Karpas-422 (cell line): Measurements from ENCODE around the gene DPYSL5. TPM values are rescaled to one million over a fixed set of nuclear protein-coding genes. Genes with fewer than 3 reads are reported as not detected.
A peak's percentile ranks its signal among the peaks of the same experiment; 100 is the strongest.

ENCODE experiments used
- DNase-seq: peaks from one replicate; pipeline ENCODE4 v3.0.0-alpha.2; 2015
- H2AFZ ChIP-seq: fragments of 200-600 bp; sonication (generic); 2 replicates; pipeline ENCODE4 v1.6.1; 2014; ENCODE audit warnings: antibody characterized with exemption, low read length, mixed read lengths
- H3K27ac ChIP-seq: fragments of 200-600 bp; sonication (generic); 2 replicates; pipeline ENCODE4 v1.5.1; 2014; ENCODE audit warnings: mild to moderate bottlenecking, low read length, moderate library complexity
- H3K27me3 ChIP-seq: fragments of 200-600 bp; sonication (generic); 2 replicates; pipeline ENCODE4 v1.6.1; 2014; ENCODE audit warnings: low read length, mixed read lengths
- H3K36me3 ChIP-seq: fragments of 200-600 bp; sonication (generic); 2 replicates; pipeline ENCODE4 v1.6.1; 2014; ENCODE audit warnings: low read length, mixed read lengths; ENCODE audit not compliant: insufficient read depth
- H3K4me1 ChIP-seq: fragments of 200-600 bp; sonication (generic); 2 replicates; pipeline ENCODE4 v1.6.1; 2014; ENCODE audit warnings: mild to moderate bottlenecking, low read length, mixed read lengths
- H3K4me2 ChIP-seq: fragments of 200-600 bp; sonication (generic); 2 replicates; pipeline ENCODE4 v1.6.1; 2014; ENCODE audit warnings: low read length, low read depth, mild to moderate bottlenecking; ENCODE audit not compliant: poor library complexity, severe bottlenecking
- H3K4me3 ChIP-seq: fragments of 200-600 bp; sonication (generic); 2 replicates; pipeline ENCODE4 v1.5.1; 2014; ENCODE audit warnings: mild to moderate bottlenecking, antibody characterized with exemption, low read length, mixed read lengths
- H3K79me2 ChIP-seq: fragments of 200-600 bp; sonication (generic); 2 replicates; pipeline ENCODE4 v1.6.1; 2014; ENCODE audit warnings: mild to moderate bottlenecking, low read length, mixed read lengths
- H3K9ac ChIP-seq: fragments of 200-600 bp; sonication (generic); 2 replicates; pipeline ENCODE4 v1.6.0; 2014; ENCODE audit warnings: low read length
- H3K9me2 ChIP-seq: fragments of 200-600 bp; sonication (generic), shearing (Covaris generic); replicated peaks from 2 replicates; pipeline ENCODE4 v1.6.0; 2014; ENCODE audit warnings: mild to moderate bottlenecking, low read length, moderate library complexity; ENCODE audit not compliant: insufficient read depth
- H3K9me3 ChIP-seq: fragments of 300-700, 200-600 bp; sonication (generic); 2 replicates; pipeline ENCODE4 v1.6.1; 2014; ENCODE audit warnings: low read length, mixed read lengths
- H4K20me1 ChIP-seq: fragments of 200-600 bp; sonication (generic); 2 replicates; pipeline ENCODE4 v1.6.1; 2014; ENCODE audit warnings: mild to moderate bottlenecking, antibody characterized with exemption, low read length, low read depth; ENCODE audit not compliant: insufficient read depth
- total RNA-seq: library from RNA; depleted of rRNA; stranded (reverse); fragments of >200 nt; shearing (Covaris generic); gene quantifications from 2 replicates; pipeline ENCODE4 v1.2.3, GENCODE V29; 2014; ENCODE audit warnings: low replicate concordance

Gene DPYSL5
- total RNA-seq, 1 experiment from 2014 or later, result not detected

GRCh38 chr2:26860211-26860850 lies 12.4 kb downstream of the DPYSL5 start:
- Histone ChIP-seq H3K36me3 (no peaks in the 10 kb centered on the region), H3K4me3 (no peak overlapping the region), H3K9me2 (no peaks in the 10 kb centered on the region), H3K4me2 (no peak overlapping the region), H2AFZ (no peak overlapping the region), H3K9me3 (no peaks in the 10 kb centered on the region), H3K79me2 (no peaks in the 10 kb centered on the region), H3K27me3 (no peaks in the 10 kb centered on the region), H3K27ac (no peak overlapping the region), H4K20me1 (no peaks in the 10 kb centered on the region), H3K9ac (no peak overlapping the region), H3K4me1 (no peaks in the 10 kb centered on the region)
- no peak for DNase-seq

- Histone ChIP-seq H3K9me3 (no peaks in the 10 kb centered on the region), H3K36me3 (no peaks in the 10 kb centered on the region), H3K27me3 (no peaks in the 10 kb centered on the region), H3K4me1 (peaks cover 5% of the 10 kb centered on the region; the same call in 1 of the 2 replicates), H3K27ac (no peak overlapping the region), H3K79me2 (no peaks in the 10 kb centered on the region), H3K9ac (no peak overlapping the region), H3K4me3 (no peak overlapping the region), H3K9me2 (no peaks in the 10 kb centered on the region), H3K4me2 (no peak overlapping the region), H4K20me1 (no peaks in the 10 kb centered on the region), H2AFZ (no peak overlapping the region)
- DNase-seq, result no peak
These were observed 13.8 kb downstream of the DPYSL5 start for GRCh38 chr2:26861610-26862224.

GRCh38 chr2:26864226-26864625 lies 16.3 kb downstream of the DPYSL5 start:
- Histone ChIP-seq H3K27ac (no peak overlapping the region), H4K20me1 (no peaks in the 10 kb centered on the region), H3K27me3 (no peaks in the 10 kb centered on the region), H3K4me3 (no peak overlapping the region), H3K9me2 (no peaks in the 10 kb centered on the region), H2AFZ (no peak overlapping the region), H3K4me2 (no peak overlapping the region), H3K9me3 (no peaks in the 10 kb centered on the region), H3K79me2 (no peaks in the 10 kb centered on the region), H3K9ac (no peak overlapping the region), H3K4me1 (peaks cover 14% of the 10 kb centered on the region), H3K36me3 (no peaks in the 10 kb centered on the region)
- DNase-seq, result no peak

GRCh38 chr2:26864646-26865045 lies 16.7 kb downstream of the DPYSL5 start:
- Histone ChIP-seq H3K27me3 (no peaks in the 10 kb centered on the region), H2AFZ (no peak overlapping the region), H4K20me1 (no peaks in the 10 kb centered on the region), H3K4me3 (no peak overlapping the region), H3K4me2 (no peak overlapping the region), H3K79me2 (no peaks in the 10 kb centered on the region), H3K9me3 (no peaks in the 10 kb centered on the region), H3K36me3 (no peaks in the 10 kb centered on the region), H3K9ac (no peak overlapping the region), H3K9me2 (no peaks in the 10 kb centered on the region), H3K27ac (no peak overlapping the region), H3K4me1 (peaks cover 14% of the 10 kb centered on the region)
- DNase-seq, result no peak

- Histone ChIP-seq H3K4me1 (peaks cover 33% of the 10 kb centered on the region), H3K36me3 (no peaks in the 10 kb centered on the region), H3K27me3 (no peaks in the 10 kb centered on the region), H3K9me3 (no peaks in the 10 kb centered on the region), H3K4me3 (no peak overlapping the region), H3K9me2 (no peaks in the 10 kb centered on the region), H2AFZ (no peak overlapping the region), H3K27ac (no peak overlapping the region), H3K79me2 (no peaks in the 10 kb centered on the region), H4K20me1 (no peaks in the 10 kb centered on the region), H3K4me2 (no peak overlapping the region), H3K9ac (no peak overlapping the region)
- DNase-seq, result no peak
These were observed 22.7 kb downstream of the DPYSL5 start for GRCh38 chr2:26870585-26871095.

- no peaks in the 10 kb centered on the region for H3K9me2 ChIP-seq
- H4K20me1 ChIP-seq, result no peaks in the 10 kb centered on the region
- H2AFZ ChIP-seq, result no peak overlapping the region; the same call in 1 of the 2 replicates
- H3K4me1 ChIP-seq, result peaks cover 33% of the 10 kb centered on the region
- no peak overlapping the region for H3K27ac ChIP-seq
- H3K27me3 ChIP-seq, result no peaks in the 10 kb centered on the region
- H3K9me3 ChIP-seq, result no peaks in the 10 kb centered on the region
- no peaks in the 10 kb centered on the region for H3K36me3 ChIP-seq
- no peak overlapping the region for H3K4me3 ChIP-seq
- DNase-seq, result no peak
- H3K79me2 ChIP-seq, result no peaks in the 10 kb centered on the region
- H3K9ac ChIP-seq, result no peak overlapping the region
- peak overlapping the region; percentile 46 for H3K4me2 ChIP-seq
These were observed 25.5 kb downstream of the DPYSL5 start for GRCh38 chr2:26873286-26873983.

- Histone ChIP-seq H3K9me2 (no peaks in the 10 kb centered on the region), H3K27me3 (no peaks in the 10 kb centered on the region), H3K9me3 (no peaks in the 10 kb centered on the region), H3K4me3 (no peak overlapping the region), H3K27ac (no peak overlapping the region), H3K9ac (no peak overlapping the region), H3K4me2 (no peak overlapping the region), H3K4me1 (peaks cover 40% of the 10 kb centered on the region), H2AFZ (no peak overlapping the region), H3K36me3 (no peaks in the 10 kb centered on the region), H4K20me1 (no peaks in the 10 kb centered on the region), H3K79me2 (no peaks in the 10 kb centered on the region)
- no peak for DNase-seq
These were observed 26.6 kb downstream of the DPYSL5 start for GRCh38 chr2:26874514-26874913.

- peaks cover 40% of the 10 kb centered on the region for H3K4me1 ChIP-seq
These were observed 27.2 kb downstream of the DPYSL5 start for GRCh38 chr2:26875065-26875634.

More at GRCh38 chr2:26875065-26875634, 27.2 kb downstream of the DPYSL5 start:
- no peaks in the 10 kb centered on the region for H4K20me1 ChIP-seq
- no peak overlapping the region for H3K9ac ChIP-seq
- H3K4me2 ChIP-seq, result no peak overlapping the region
- no peak overlapping the region for H3K27ac ChIP-seq
- no peak for DNase-seq
- H2AFZ ChIP-seq, result no peak overlapping the region
- H3K79me2 ChIP-seq, result no peaks in the 10 kb centered on the region
- no peak overlapping the region for H3K4me3 ChIP-seq
- no peaks in the 10 kb centered on the region for H3K27me3 ChIP-seq
- no peaks in the 10 kb centered on the region for H3K9me3 ChIP-seq
- no peaks in the 10 kb centered on the region for H3K36me3 ChIP-seq
- no peaks in the 10 kb centered on the region for H3K9me2 ChIP-seq
